GM10847 (cell line): ENCODE measurements around the gene HS6ST3.

Experiments used
- POLR2A ChIP-seq: IDR thresholded peaks from 2 replicates; pipeline ENCODE4 v1.6.1; 2011; ENCODE audit not compliant: insufficient read length; ENCODE audit errors: extremely low read depth

The HS6ST3 gene

GRCh38 chr13:96707146-96707545 lies 617.2 kb downstream of the HS6ST3 start:
- no peak for TF ChIP-seq POLR2A

- no peak for TF ChIP-seq POLR2A
Measured at GRCh38 chr13:96710166-96710862, 620.4 kb downstream of the HS6ST3 start.

GRCh38 chr13:96720446-96720845 lies 630.5 kb downstream of the HS6ST3 start:
- no peak for TF ChIP-seq POLR2A

GRCh38 chr13:96726651-96727050 lies 636.7 kb downstream of the HS6ST3 start:
- no peak for TF ChIP-seq POLR2A

GRCh38 chr13:96728463-96728862 lies 638.6 kb downstream of the HS6ST3 start:
- no peak for TF ChIP-seq POLR2A

- no peak for TF ChIP-seq POLR2A
Measured at GRCh38 chr13:96730676-96731075, 640.8 kb downstream of the HS6ST3 start.

- no peak for TF ChIP-seq POLR2A
Measured at GRCh38 chr13:96734499-96734898, 644.6 kb downstream of the HS6ST3 start.

GRCh38 chr13:96741779-96742178 lies 651.9 kb downstream of the HS6ST3 start:
- no peak for TF ChIP-seq POLR2A

- no peak for TF ChIP-seq POLR2A
Measured at GRCh38 chr13:96743296-96744089, 653.6 kb downstream of the HS6ST3 start.

GRCh38 chr13:96744367-96745331 lies 654.7 kb downstream of the HS6ST3 start:
- TF ChIP-seq POLR2A, result no peak

GRCh38 chr13:96746886-96747285 lies 657.0 kb downstream of the HS6ST3 start:
- TF ChIP-seq POLR2A, result no peak

- TF ChIP-seq POLR2A, result no peak
Measured at GRCh38 chr13:96749825-96750224, 659.9 kb downstream of the HS6ST3 start.

GRCh38 chr13:96751089-96751488 lies 661.2 kb downstream of the HS6ST3 start:
- no peak for TF ChIP-seq POLR2A

- TF ChIP-seq POLR2A, result no peak
Measured at GRCh38 chr13:96762876-96763275, 673.0 kb downstream of the HS6ST3 start.

GRCh38 chr13:96766306-96766705 lies 676.4 kb downstream of the HS6ST3 start:
- TF ChIP-seq POLR2A, result no peak
